Measurements from ENCODE around the gene ARHGAP10. TPM values are rescaled to one million over a fixed set of nuclear protein-coding genes. Genes with fewer than 3 reads are reported as not detected.

The ARHGAP10 gene
- total RNA-seq, 4 donors from 2014 or later = 186 to 296 (median 192) TPM

Small RNA genes within 50 kb of the gene (small RNA-seq; reads per million reads assigned to genes)
- gene MIR4799 (0 reads per million in 3 donors), gene RN7SL254P (0 reads per million in 3 donors), gene RNA5SP165 (0 reads per million in 3 donors)

Other genes starting within 250 kb of the ARHGAP10 start
- gene TMEM184C, start 114.7 kb upstream of the ARHGAP10 start, total RNA-seq = 10 to 100 TPM; 15.4 to 22.1 (median 16.6) TPM
- 1 to 10 TPM; 4.1 to 7.5 (median 6.4) TPM for gene PRMT9, start 47.9 kb upstream of the ARHGAP10 start, total RNA-seq

Data from esophagus muscularis mucosa (tissue), 4 donors.